H9 (cell line): ENCODE data around the gene ADIPOR1. TPM values are rescaled to one million over a fixed set of nuclear protein-coding genes. Genes with fewer than 3 reads are reported as not detected.

Experiments used
- DNase-seq: peaks from one replicate; pipeline ENCODE4 v3.0.0-alpha.2; 2017
- H2AFZ ChIP-seq: one replicate; pipeline ENCODE4 v1.6.1; 2013; ENCODE audit warnings: mild to moderate bottlenecking, low read length, control low read depth, moderate library complexity
- H2AK5ac ChIP-seq: 2 replicates; pipeline ENCODE4 v1.6.1; 2013; ENCODE audit warnings: low read length, control low read depth, mixed read lengths; ENCODE audit not compliant: insufficient read length
- H2BK120ac ChIP-seq: one replicate; pipeline ENCODE4 v1.6.1; 2013; ENCODE audit warnings: low read depth, mild to moderate bottlenecking, low read length, control low read depth, inconsistent platforms; ENCODE audit not compliant: poor library complexity, severe bottlenecking
- H2BK12ac ChIP-seq: 2 replicates; pipeline ENCODE4 v1.6.1; 2013; ENCODE audit warnings: low read length, control low read depth, mixed read lengths, low read depth; ENCODE audit not compliant: insufficient read length
- H2BK15ac ChIP-seq: 2 replicates; pipeline ENCODE4 v1.6.1; 2013; ENCODE audit warnings: low read depth, low read length, control low read depth
- H2BK20ac ChIP-seq: one replicate; pipeline ENCODE4 v1.6.1; 2013; ENCODE audit warnings: low read depth, mild to moderate bottlenecking, low read length, control low read depth, inconsistent platforms; ENCODE audit not compliant: poor library complexity, severe bottlenecking
- H2BK5ac ChIP-seq: 2 replicates; pipeline ENCODE4 v1.6.1; 2013; ENCODE audit warnings: low read length, control low read depth, mixed read lengths; ENCODE audit not compliant: insufficient read length
- H3K14ac ChIP-seq: 2 replicates; pipeline ENCODE4 v1.6.1; 2013; ENCODE audit warnings: low read length, control low read depth; ENCODE audit not compliant: insufficient read depth
- H3K18ac ChIP-seq: 2 replicates; pipeline ENCODE4 v1.6.1; 2013; ENCODE audit warnings: low read depth, mild to moderate bottlenecking, mixed read lengths, low read length, control low read depth; ENCODE audit not compliant: insufficient read length
- H3K23ac ChIP-seq: 2 replicates; pipeline ENCODE4 v1.6.1; 2013; ENCODE audit warnings: low read length, control low read depth, mixed read lengths, low read depth; ENCODE audit not compliant: insufficient read length
- H3K23me2 ChIP-seq: 2 replicates; pipeline ENCODE4 v1.6.1; 2013; ENCODE audit warnings: low read depth, mild to moderate bottlenecking, mixed read lengths, low read length, control low read depth; ENCODE audit not compliant: insufficient read length, poor library complexity, severe bottlenecking
- H3K27ac ChIP-seq: 2 replicates; pipeline ENCODE4 v1.5.1; 2013; ENCODE audit warnings: low read length, control low read depth, mixed read lengths, low read depth; ENCODE audit not compliant: insufficient read length
- H3K27me3 ChIP-seq: 2 replicates; pipeline ENCODE4 v1.6.1; 2013; ENCODE audit warnings: low read length, control low read depth, inconsistent platforms; ENCODE audit not compliant: insufficient read depth
- H3K4ac ChIP-seq: 2 replicates; pipeline ENCODE4 v1.6.1; 2013; ENCODE audit warnings: low read depth, mild to moderate bottlenecking, control low read depth, inconsistent platforms, low read length, moderate library complexity
- H3K4me1 ChIP-seq: 2 replicates; pipeline ENCODE4 v1.6.1; 2013; ENCODE audit warnings: low read length, control low read depth, inconsistent platforms; ENCODE audit not compliant: insufficient read depth
- H3K4me2 ChIP-seq: 2 replicates; pipeline ENCODE4 v1.6.1; 2013; ENCODE audit warnings: low read length, control low read depth, mixed read lengths; ENCODE audit not compliant: insufficient read length, insufficient read depth
- H3K56ac ChIP-seq: 2 replicates; pipeline ENCODE4 v1.6.1; 2013; ENCODE audit warnings: low read depth, mild to moderate bottlenecking, mixed read lengths, low read length, control low read depth; ENCODE audit not compliant: insufficient read length
- H3K79me1 ChIP-seq: 2 replicates; pipeline ENCODE4 v1.6.1; 2013; ENCODE audit warnings: low read depth, mild to moderate bottlenecking, moderate library complexity, low read length, control low read depth, inconsistent platforms; ENCODE audit not compliant: insufficient read depth, poor library complexity, severe bottlenecking
- H3K79me2 ChIP-seq: 2 replicates; pipeline ENCODE4 v1.6.1; 2013; ENCODE audit warnings: low read length, control low read depth, inconsistent platforms; ENCODE audit not compliant: insufficient read depth
- H3K9ac ChIP-seq: 2 replicates; pipeline ENCODE4 v1.6.1; 2013; ENCODE audit warnings: low read length, control low read depth, mixed read lengths; ENCODE audit not compliant: insufficient read length; ENCODE audit errors: extremely low read depth
- H3K9me3 ChIP-seq: one replicate; pipeline ENCODE4 v1.6.1; 2013; ENCODE audit warnings: low read depth, low read length, inconsistent platforms; ENCODE audit not compliant: control insufficient read depth
- H3T11ph ChIP-seq: one replicate; pipeline ENCODE4 v1.6.1; 2013; ENCODE audit warnings: mild to moderate bottlenecking, low read length, control low read depth, inconsistent platforms
- H4K20me1 ChIP-seq: one replicate; pipeline ENCODE4 v1.6.1; 2013; ENCODE audit not compliant: control insufficient read depth, insufficient read length, insufficient read depth
- H4K5ac ChIP-seq: 2 replicates; pipeline ENCODE4 v1.6.1; 2013; ENCODE audit warnings: low read depth, mild to moderate bottlenecking, mixed read lengths, low read length, control low read depth; ENCODE audit not compliant: insufficient read length
- H4K8ac ChIP-seq: replicated peaks from 2 replicates; pipeline ENCODE4 v1.6.1; 2013; ENCODE audit warnings: low read length, control low read depth, mixed read lengths, low read depth; ENCODE audit not compliant: insufficient read length
- H4K91ac ChIP-seq: 2 replicates; pipeline ENCODE4 v1.6.1; 2013; ENCODE audit warnings: low read depth, mild to moderate bottlenecking, moderate library complexity, mixed read lengths, low read length, control low read depth; ENCODE audit not compliant: insufficient read length
- H3K27ac Mint-ChIP-seq, 3 experiments: 2 replicates in 2 of 3; 3 replicates in 1 of 3; pipeline ENCODE4 v1.8.0; 2020 to 2021; ENCODE audit warnings: mixed read lengths in 3 of 3, mild to moderate bottlenecking in 1 of 3, moderate library complexity in 1 of 3
- H3K27me3 Mint-ChIP-seq: 2 replicates; pipeline ENCODE4 v1.8.0; 2021; ENCODE audit warnings: low read depth, mild to moderate bottlenecking, moderate library complexity, mixed read lengths
- H3K36me3 Mint-ChIP-seq, 3 experiments: 2 replicates in 2 of 3; 3 replicates in 1 of 3; pipeline ENCODE4 v1.8.0; 2020 to 2021; ENCODE audit warnings: low read depth in 3 of 3, mixed read lengths in 3 of 3; ENCODE audit not compliant: insufficient read depth in 1 of 3
- H3K4me1 Mint-ChIP-seq, 2 experiments: 2 replicates each; pipeline ENCODE4 v1.8.0; 2020; ENCODE audit warnings: mixed read lengths in 2 of 2
- H3K4me3 Mint-ChIP-seq, 2 experiments: 2 replicates in 1 of 2; 3 replicates in 1 of 2; pipeline ENCODE4 v1.8.0; 2020 to 2021; ENCODE audit warnings: mild to moderate bottlenecking in 2 of 2, mixed read lengths in 2 of 2, moderate library complexity in 1 of 2
- H3K9me3 Mint-ChIP-seq, 2 experiments: 2 replicates in 1 of 2; 3 replicates in 1 of 2; pipeline ENCODE4 v1.8.0; 2020; ENCODE audit warnings: mild to moderate bottlenecking in 2 of 2, mixed read lengths in 2 of 2, moderate library complexity in 1 of 2
- CTCF ChIP-seq: fragments of 200-600 bp; sonication (generic); conservative IDR thresholded peaks from 3 replicates; pipeline ENCODE4 v1.8.0; 2021; ENCODE audit warnings: antibody characterized with exemption, mild to moderate bottlenecking
- WGBS: extraction: QIAGEN DNeasy Blood & Tissue Kit; methylation state at CpG from one replicate; pipeline ENCODE4 v1.1.7; 2013; ENCODE audit warnings: missing lambda C conversion rate, low lambda C conversion rate, mixed read lengths; ENCODE audit not compliant: insufficient read length; ENCODE audit errors: extremely low coverage; 5-methylcytosine and 5-hydroxymethylcytosine counted together
- total RNA-seq: library from RNA; stranded (reverse); gene quantifications from 2 replicates; pipeline ENCODE4 v1.2.1, GENCODE V29; 2021

The ADIPOR1 gene
- total RNA-seq, 1 experiment from 2014 or later: 65.0 TPM

GRCh38 chr1:202979459-202979858 is 21.3 kb upstream of the ADIPOR1 start:
- H3K4ac ChIP-seq: no peak overlapping the region
- no peak overlapping the region for H3T11ph ChIP-seq
- no peak overlapping the region for H2BK5ac ChIP-seq
- H3K9me3 Mint-ChIP-seq: no peaks in the 10 kb centered on the region
- no peaks in the 10 kb centered on the region for H4K20me1 ChIP-seq
- no peak for TF ChIP-seq CTCF
- H3K79me1 ChIP-seq: no peaks in the 10 kb centered on the region
- peak overlapping the region in 1 of 3 experiments; percentile 6; a peak in 1 of 7 replicates for H3K27ac Mint-ChIP-seq
- no peak overlapping the region for H3K9ac ChIP-seq
- H3K4me1 ChIP-seq: no peaks in the 10 kb centered on the region; the same call in 1 of the 2 replicates
- no peak overlapping the region for H3K4me2 ChIP-seq
- no peak overlapping the region for H2BK12ac ChIP-seq
- no peaks in the 10 kb centered on the region for H3K79me2 ChIP-seq
- no peak overlapping the region for H3K18ac ChIP-seq
- DNase-seq: no peak
- no peak overlapping the region for H3K23ac ChIP-seq
- H2BK120ac ChIP-seq: no peak overlapping the region
- H4K8ac ChIP-seq: no peak overlapping the region
- H2BK20ac ChIP-seq: no peak overlapping the region
- no peak overlapping the region for H3K27ac ChIP-seq
- no peak overlapping the region for H2BK15ac ChIP-seq
- no peaks in the 10 kb centered on the region for H3K9me3 ChIP-seq
- no peak overlapping the region for H3K14ac ChIP-seq
- H3K27me3 Mint-ChIP-seq: peaks cover 1% of the 10 kb centered on the region
- H3K36me3 Mint-ChIP-seq: no peaks in the 10 kb centered on the region
- H4K5ac ChIP-seq: no peak overlapping the region
- H4K91ac ChIP-seq: no peak overlapping the region
- no peaks in the 10 kb centered on the region for H3K23me2 ChIP-seq
- WGBS: no CpG with 5 or more reads among the region's 2 CpGs
- H3K56ac ChIP-seq: no peak overlapping the region
- H2AK5ac ChIP-seq: no peak overlapping the region
- H3K27me3 ChIP-seq: no peaks in the 10 kb centered on the region
- H3K4me1 Mint-ChIP-seq: peaks cover 12 to 17% of the 10 kb centered on the region in 2 experiments
- no peak overlapping the region for H3K4me3 Mint-ChIP-seq
- no peak overlapping the region for H2AFZ ChIP-seq
